ENCODE results near the gene ASF1A. TPM values are rescaled to one million over a fixed set of nuclear protein-coding genes. Genes with fewer than 3 reads are reported as not detected.

The ASF1A gene
- total RNA-seq, 1 experiment from 2014 or later: 34.4 TPM

GRCh38 chr6:118892355-118892991 lies 1.5 kb upstream of the ASF1A start:
- no peak overlapping the region for H2BK12ac ChIP-seq (ENCODE audit: insufficient read length, low read depth, low read length)
- H3K27ac ChIP-seq (ENCODE audit: insufficient read length, low read depth, low read length): no peak overlapping the region

More at GRCh38 chr6:118892355-118892991, 1.5 kb upstream of the ASF1A start:
- H4K91ac ChIP-seq (ENCODE audit: insufficient read length, low read depth, low read length): no peak overlapping the region
- H2BK5ac ChIP-seq (ENCODE audit: insufficient read length, low read length): no peak overlapping the region
- no peak overlapping the region for H3K4ac ChIP-seq (ENCODE audit: low read depth, low read length)
- no peak for DNase-seq
- H3K18ac ChIP-seq (ENCODE audit: insufficient read length, low read depth, low read length): no peak overlapping the region
- H3K27me3 ChIP-seq (ENCODE audit: insufficient read depth, low read length): no peaks in the 10 kb centered on the region
- H3K9me3 Mint-ChIP-seq: 0 out of 5 replicates have a peak, but pooled peaks cover 0 to 2% of the 10 kb centered on the region in 2 experiments
- no peaks in the 10 kb centered on the region for H3K9me3 ChIP-seq (ENCODE audit: control insufficient read depth, low read depth, low read length)
- no peaks in the 10 kb centered on the region for H3K79me1 ChIP-seq (ENCODE audit: insufficient read depth, low read depth, low read length, poor library complexity, severe bottlenecking)
- no peak overlapping the region for H3K9ac ChIP-seq (ENCODE audit: extremely low read depth, insufficient read length, low read length)
- H3K4me1 ChIP-seq (ENCODE audit: insufficient read depth, low read length): no peaks in the 10 kb centered on the region
- H3K36me3 Mint-ChIP-seq (ENCODE audit: insufficient read depth in 1 of 3, low read depth in 3 of 3): peaks cover 2 to 5% (median 5%) of the 10 kb centered on the region in 3 experiments; a peak in 6 of 7 replicates
- H2AK5ac ChIP-seq (ENCODE audit: insufficient read length, low read length): no peak overlapping the region
- H3K27ac Mint-ChIP-seq: no peak overlapping the region
- H3K23me2 ChIP-seq (ENCODE audit: insufficient read length, low read depth, low read length, poor library complexity, severe bottlenecking): no peaks in the 10 kb centered on the region
- H3K4me3 Mint-ChIP-seq: peak overlapping the region; percentile 87 to 97
- no peaks in the 10 kb centered on the region for H3K27me3 Mint-ChIP-seq (ENCODE audit: low read depth)
- no CpG with 5 or more reads among the region's 6 CpGs for WGBS (ENCODE audit: extremely low coverage, insufficient read length, low lambda C conversion rate)
- H3K4me1 Mint-ChIP-seq: peaks cover 19 to 29% of the 10 kb centered on the region in 2 experiments
- no peak overlapping the region for H2BK120ac ChIP-seq (ENCODE audit: low read depth, low read length, poor library complexity, severe bottlenecking)
- H2AFZ ChIP-seq (ENCODE audit: low read length): no peak overlapping the region
- H3K56ac ChIP-seq (ENCODE audit: insufficient read length, low read depth, low read length): no peak overlapping the region
- no peak overlapping the region for H3T11ph ChIP-seq (ENCODE audit: low read length)
- H3K4me2 ChIP-seq (ENCODE audit: insufficient read depth, insufficient read length, low read length): peak overlapping the region; percentile 89
- H3K79me2 ChIP-seq (ENCODE audit: insufficient read depth, low read length): peaks cover 6% of the 10 kb centered on the region; the same call in 1 of the 2 replicates
- H3K14ac ChIP-seq (ENCODE audit: insufficient read depth, low read length): no peak overlapping the region
- H3K23ac ChIP-seq (ENCODE audit: insufficient read length, low read depth, low read length): no peak overlapping the region
- no peak overlapping the region for H2BK20ac ChIP-seq (ENCODE audit: low read depth, low read length, poor library complexity, severe bottlenecking)
- H4K5ac ChIP-seq (ENCODE audit: insufficient read length, low read depth, low read length): no peak overlapping the region
- no peak overlapping the region for H4K8ac ChIP-seq (replicated peaks; ENCODE audit: insufficient read length, low read depth, low read length)
- H2BK15ac ChIP-seq (ENCODE audit: low read depth, low read length): no peak overlapping the region
- H4K20me1 ChIP-seq (ENCODE audit: control insufficient read depth, insufficient read depth, insufficient read length): no peaks in the 10 kb centered on the region
- TF ChIP-seq, protein P1, sequence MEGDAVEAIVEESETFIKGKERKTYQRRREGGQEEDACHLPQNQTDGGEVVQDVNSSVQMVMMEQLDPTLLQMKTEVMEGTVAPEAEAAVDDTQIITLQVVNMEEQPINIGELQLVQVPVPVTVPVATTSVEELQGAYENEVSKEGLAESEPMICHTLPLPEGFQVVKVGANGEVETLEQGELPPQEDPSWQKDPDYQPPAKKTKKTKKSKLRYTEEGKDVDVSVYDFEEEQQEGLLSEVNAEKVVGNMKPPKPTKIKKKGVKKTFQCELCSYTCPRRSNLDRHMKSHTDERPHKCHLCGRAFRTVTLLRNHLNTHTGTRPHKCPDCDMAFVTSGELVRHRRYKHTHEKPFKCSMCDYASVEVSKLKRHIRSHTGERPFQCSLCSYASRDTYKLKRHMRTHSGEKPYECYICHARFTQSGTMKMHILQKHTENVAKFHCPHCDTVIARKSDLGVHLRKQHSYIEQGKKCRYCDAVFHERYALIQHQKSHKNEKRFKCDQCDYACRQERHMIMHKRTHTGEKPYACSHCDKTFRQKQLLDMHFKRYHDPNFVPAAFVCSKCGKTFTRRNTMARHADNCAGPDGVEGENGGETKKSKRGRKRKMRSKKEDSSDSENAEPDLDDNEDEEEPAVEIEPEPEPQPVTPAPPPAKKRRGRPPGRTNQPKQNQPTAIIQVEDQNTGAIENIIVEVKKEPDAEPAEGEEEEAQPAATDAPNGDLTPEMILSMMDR (conservative IDR thresholded peaks at IDR 0.05): no peak
